Esophagus squamous epithelium (tissue), 5 donors: ENCODE data around the gene SMURF2. TPM values are rescaled to one million over a fixed set of nuclear protein-coding genes. Genes with fewer than 3 reads are reported as not detected.

Source experiments
- DNase-seq: peaks from one replicate; lab custom pipeline; 2025; lab: John Stamatoyannopoulos, UW
- H3K27ac ChIP-seq, 4 donors: fragments of 200-600 bp; sonication (generic); one replicate each; pipeline ENCODE4 v1.5.1; 2016 to 2019; ENCODE audit warnings: mild to moderate bottlenecking in 1 of 4
- H3K27me3 ChIP-seq, 4 donors: fragments of 200-600 bp; sonication (generic); 1 replicate in 3 of 4; 2 replicates in 1 of 4; pipeline versions ENCODE4 v1.5.1 to v1.6.0; 2017 to 2021; ENCODE audit warnings: antibody characterized with exemption in 1 of 4
- H3K36me3 ChIP-seq, 3 donors: fragments of 200-600 bp; sonication (generic); one replicate each; pipeline ENCODE4 v1.5.1; 2016 to 2019
- H3K4me1 ChIP-seq, 3 donors: fragments of 200-600 bp; sonication (generic); one replicate each; pipeline ENCODE4 v1.5.1; 2017 to 2019
- H3K4me3 ChIP-seq, 4 donors: fragments of 200-600 bp; sonication (generic); 1 replicate in 3 of 4; 2 replicates in 1 of 4; pipeline ENCODE4 v1.5.1; 2016 to 2019; ENCODE audit warnings: mild to moderate bottlenecking in 2 of 4, moderate library complexity in 1 of 4
- H3K9me3 ChIP-seq, 3 donors: fragments of 200-600 bp; sonication (generic); one replicate each; pipeline ENCODE4 v1.5.1; 2016 to 2019
- CTCF ChIP-seq, 6 experiments: fragments of 450-650 bp in 4 of 6; fragments of 200-600 bp in 2 of 6; sonication (generic) in 2 of 6; IDR thresholded peaks; one replicate each; pipeline ENCODE4 v1.5.1; 2016 to 2019; ENCODE audit warnings: antibody characterized with exemption in 6 of 6, mild to moderate bottlenecking in 4 of 6, moderate library complexity in 4 of 6
- POLR2A ChIP-seq, 4 donors: fragments of 450-650 bp; IDR thresholded peaks; one replicate each; pipeline ENCODE4 v1.6.1; 2017; ENCODE audit warnings: antibody characterized with exemption in 4 of 4, mild to moderate bottlenecking in 4 of 4, moderate library complexity in 3 of 4
- WGBS, 2 donors: methylation state at CpG; one replicate each; pipeline ENCODE4 v1.1.5; 2018; 5-methylcytosine and 5-hydroxymethylcytosine counted together
- intact Hi-C: fragments of 100-400 bp; cut with DNase I; formaldehyde crosslinking; loops from one replicate; pipeline ENCODE4 v1.15.0; 2022
- total RNA-seq, 4 donors: library from RNA; depleted of rRNA; stranded (reverse); fragments of >200 nt; gene quantifications; one replicate each; pipeline ENCODE4 v1.1.0, GENCODE V29; 2016
- donor health status: DM: yes; HTN: yes; CAD: no.

The SMURF2 gene
- total RNA-seq, 4 donors from 2014 or later, result 7.0 to 22.7 (median 13.0) TPM

- Histone ChIP-seq H3K36me3 (peaks cover 0 to 61% (median 0%) of the 10 kb centered on the region in 3 donors), H3K4me1 (peaks cover 0 to 5% (median 0%) of the 10 kb centered on the region in 3 donors), H3K27me3 (no peaks in the 10 kb centered on the region), H3K4me3 (no peak overlapping the region), H3K27ac (no peak overlapping the region), H3K9me3 (no peaks in the 10 kb centered on the region)
- WGBS, 2 donors, result 81 to 92% methylated on average over 1 of the region's 1 CpG
- DNase-seq, result no peak
- TF ChIP-seq CTCF (IDR thresholded peaks at IDR 0.05) (no peak), POLR2A (IDR thresholded peaks at IDR 0.05) (no peak)
- intact Hi-C loops, result no loop called here
These were observed 87.5 kb downstream of the SMURF2 start for GRCh38 chr17:64574646-64575045.

- peak overlapping the region in 1 of 4 donors; percentile 2 for H3K27ac ChIP-seq
- intact Hi-C loops, result no loop called here
- peaks cover 0 to 5% (median 0%) of the 10 kb centered on the region in 3 donors for H3K4me1 ChIP-seq
- no peak overlapping the region for H3K4me3 ChIP-seq
- no peaks in the 10 kb centered on the region for H3K27me3 ChIP-seq
- H3K9me3 ChIP-seq, result no peaks in the 10 kb centered on the region
- peaks cover 0 to 60% (median 7%) of the 10 kb centered on the region in 3 donors for H3K36me3 ChIP-seq
- DNase-seq, result no peak
- no peak for TF ChIP-seq CTCF (IDR thresholded peaks at IDR 0.05)
These were observed 88.9 kb downstream of the SMURF2 start for GRCh38 chr17:64573214-64573613.

GRCh38 chr17:64572682-64573154 lies 89.4 kb downstream of the SMURF2 start:
- Histone ChIP-seq H3K4me3 (no peak overlapping the region), H3K36me3 (peaks cover 0 to 60% (median 9%) of the 10 kb centered on the region in 3 donors), H3K9me3 (no peaks in the 10 kb centered on the region), H3K27me3 (no peaks in the 10 kb centered on the region), H3K27ac (peak overlapping the region in 1 of 4 donors; percentile 32), H3K4me1 (peaks cover 0 to 5% (median 0%) of the 10 kb centered on the region in 3 donors)
- no peak for DNase-seq
- TF ChIP-seq CTCF (IDR thresholded peaks at IDR 0.05) (no peak), POLR2A (IDR thresholded peaks at IDR 0.05) (no peak)
- 37 to 66% methylated on average over 3 of the region's 3 CpGs for WGBS, 2 donors
- intact Hi-C loops, result no loop called here

GRCh38 chr17:64571746-64572145 lies 90.4 kb downstream of the SMURF2 start:
- Histone ChIP-seq H3K27ac (no peak overlapping the region), H3K36me3 (peaks cover 0 to 56% (median 9%) of the 10 kb centered on the region in 3 donors), H3K4me3 (no peak overlapping the region), H3K4me1 (peaks cover 0 to 5% (median 0%) of the 10 kb centered on the region in 3 donors), H3K9me3 (no peaks in the 10 kb centered on the region), H3K27me3 (no peaks in the 10 kb centered on the region)
- TF ChIP-seq POLR2A (IDR thresholded peaks at IDR 0.05) (no peak), CTCF (IDR thresholded peaks at IDR 0.05) (no peak)
- 61 to 88% methylated on average over 6 of the region's 6 CpGs for WGBS, 2 donors
- DNase-seq, result no peak
- intact Hi-C loops, result no loop called here

GRCh38 chr17:64565563-64565962 lies 96.5 kb downstream of the SMURF2 start:
- H3K9me3 ChIP-seq, result no peaks in the 10 kb centered on the region
- H3K27ac ChIP-seq, result no peak overlapping the region
- intact Hi-C loops, result no loop called here
- TF ChIP-seq CTCF (IDR thresholded peaks at IDR 0.05) (no peak), POLR2A (IDR thresholded peaks at IDR 0.05) (no peak)
- no peaks in the 10 kb centered on the region for H3K4me1 ChIP-seq
- no peak for DNase-seq
- H3K4me3 ChIP-seq, result no peak overlapping the region
- peaks cover 8 to 55% (median 9%) of the 10 kb centered on the region in 3 donors for H3K36me3 ChIP-seq
- H3K27me3 ChIP-seq, result no peaks in the 10 kb centered on the region
